Keratinocyte (primary cell): ENCODE results near the gene JAK1.

ENCODE experiments used
- EZH2 ChIP-seq: IDR thresholded peaks from one replicate; pipeline ENCODE4 v1.6.1; 2012; ENCODE audit warnings: inconsistent platforms, mild to moderate bottlenecking, low read length, moderate library complexity
- TF ChIP-seq, protein P1 (sequence below), 3 experiments: IDR thresholded peaks in 1 of 3; conservative IDR thresholded peaks in 1 of 3; optimal IDR thresholded peaks in 1 of 3; 2 replicates in 2 of 3; 3 replicates in 1 of 3; pipeline versions ENCODE3 to v1.5.1; 2011; ENCODE audit warnings: low read length in 3 of 3, mild to moderate bottlenecking in 3 of 3, moderate library complexity in 2 of 3, control low read depth in 1 of 3, inconsistent platforms in 1 of 3; ENCODE audit not compliant: insufficient read depth in 2 of 3; ENCODE audit errors: extremely low read depth in 1 of 3

GRCh38 chr1:64867266-64867665 is 99.1 kb downstream of the JAK1 start:
- TF ChIP-seq, protein P1, sequence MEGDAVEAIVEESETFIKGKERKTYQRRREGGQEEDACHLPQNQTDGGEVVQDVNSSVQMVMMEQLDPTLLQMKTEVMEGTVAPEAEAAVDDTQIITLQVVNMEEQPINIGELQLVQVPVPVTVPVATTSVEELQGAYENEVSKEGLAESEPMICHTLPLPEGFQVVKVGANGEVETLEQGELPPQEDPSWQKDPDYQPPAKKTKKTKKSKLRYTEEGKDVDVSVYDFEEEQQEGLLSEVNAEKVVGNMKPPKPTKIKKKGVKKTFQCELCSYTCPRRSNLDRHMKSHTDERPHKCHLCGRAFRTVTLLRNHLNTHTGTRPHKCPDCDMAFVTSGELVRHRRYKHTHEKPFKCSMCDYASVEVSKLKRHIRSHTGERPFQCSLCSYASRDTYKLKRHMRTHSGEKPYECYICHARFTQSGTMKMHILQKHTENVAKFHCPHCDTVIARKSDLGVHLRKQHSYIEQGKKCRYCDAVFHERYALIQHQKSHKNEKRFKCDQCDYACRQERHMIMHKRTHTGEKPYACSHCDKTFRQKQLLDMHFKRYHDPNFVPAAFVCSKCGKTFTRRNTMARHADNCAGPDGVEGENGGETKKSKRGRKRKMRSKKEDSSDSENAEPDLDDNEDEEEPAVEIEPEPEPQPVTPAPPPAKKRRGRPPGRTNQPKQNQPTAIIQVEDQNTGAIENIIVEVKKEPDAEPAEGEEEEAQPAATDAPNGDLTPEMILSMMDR (optimal IDR thresholded peaks at IDR 0.05 in 1 of 3, IDR thresholded peaks at IDR 0.05 in 1 of 3, conservative IDR thresholded peaks at IDR 0.05 in 1 of 3; ENCODE audit: extremely low read depth in 1 of 3, insufficient read depth in 2 of 3, low read length in 3 of 3) = no peak
- no peak for TF ChIP-seq EZH2
